B cell (primary cell): Measurements from ENCODE around the gene PSPC1.
"Not testable (repeated sequence)": the region's sequence is repeated elsewhere in the genome, so short reads cannot be mapped to it uniquely, and the experiment has no call there.

Experiments
- CTCF ChIP-seq: fragments of 200-600 bp; IDR thresholded peaks from one replicate; pipeline ENCODE4 v1.8.0; 2022; ENCODE audit warnings: antibody characterized with exemption, mild to moderate bottlenecking
- EZH2 ChIP-seq: IDR thresholded peaks from 2 replicates; pipeline ENCODE4 v1.6.1; 2012; ENCODE audit warnings: borderline replicate concordance, low read depth, mild to moderate bottlenecking, moderate library complexity, low read length; ENCODE audit not compliant: insufficient read depth, poor library complexity, severe bottlenecking

- TF ChIP-seq EZH2, CTCF: not testable (repeated sequence)
Measured at GRCh38 chr13:19691447-19691846, 91.3 kb downstream of the PSPC1 start.
